Activated B cell treated with CpG ODN at 0.5 μM for 24 hours (primary cell): Measurements from ENCODE around the gene NCOA6. TPM values are rescaled to one million over a fixed set of nuclear protein-coding genes. Genes with fewer than 3 reads are reported as not detected.

Source experiments
- ATAC-seq: fragments of 200-7000 bp; cut with Tn5 transposase; one replicate; pipeline ENCODE4 v1.10.0; 2021; ENCODE audit warnings: low read depth, mild to moderate bottlenecking, moderate library complexity
- CTCF ChIA-PET: fragments of 350-600 bp; sonication (Branson Sonifier 250); formaldehyde crosslinking; loops from one replicate; lab custom pipeline; 2021; ENCODE audit warnings: antibody characterized with exemption; lab: Charles Lee
- POLR2A ChIA-PET: fragments of 350-600 bp; sonication (Branson Sonifier 250); formaldehyde crosslinking; loops from one replicate; lab custom pipeline; 2021; ENCODE audit warnings: antibody characterized with exemption; lab: Charles Lee
- DNase-seq: peaks from one replicate; pipeline ENCODE4 v3.0.0; 2022
- H3K27ac Mint-ChIP-seq: one replicate; pipeline ENCODE4 v1.8.0; 2020; ENCODE audit warnings: mixed read lengths
- H3K27me3 Mint-ChIP-seq: one replicate; pipeline ENCODE4 v1.8.0; 2021; ENCODE audit warnings: mixed read lengths
- H3K36me3 Mint-ChIP-seq: one replicate; pipeline ENCODE4 v1.8.0; 2021; ENCODE audit warnings: low read depth, mixed read lengths
- H3K4me1 Mint-ChIP-seq: one replicate; pipeline ENCODE4 v1.8.0; 2021; ENCODE audit warnings: mixed read lengths
- H3K4me3 Mint-ChIP-seq: one replicate; pipeline ENCODE4 v1.8.0; 2020; ENCODE audit warnings: mild to moderate bottlenecking, mixed read lengths
- H3K9me3 Mint-ChIP-seq: one replicate; pipeline ENCODE4 v1.8.0; 2020; ENCODE audit warnings: mixed read lengths
- CTCF ChIP-seq: fragments of 200-600 bp; IDR thresholded peaks from one replicate; pipeline ENCODE4 v1.8.0; 2022; ENCODE audit warnings: antibody characterized with exemption, mild to moderate bottlenecking
- intact Hi-C: fragments of 100-400 bp; cut with micrococcal nuclease; formaldehyde crosslinking; loops from one replicate; pipeline ENCODE4 v1.15.1; 2024
- total RNA-seq: library from RNA; stranded (reverse); gene quantifications from 2 replicates; pipeline ENCODE4 v1.2.3, GENCODE V29; 2022

NCOA6 gene
- total RNA-seq, 1 donor from 2014 or later: 24.0 TPM

GRCh38 chr20:34871966-34872621 lies 46.6 kb upstream of the NCOA6 start:
- Mint-ChIP-seq H3K9me3 (no peaks in the 10 kb centered on the region), H3K27ac (peak overlapping the region; percentile 77), H3K4me3 (peak overlapping the region; percentile 84), H3K27me3 (no peaks in the 10 kb centered on the region), H3K36me3 (no peaks in the 10 kb centered on the region), H3K4me1 (peaks cover 50% of the 10 kb centered on the region)
- intact Hi-C loops: loop anchor here (1.0 to 10.0 kb wide), 3 partner anchors 84 to 1083 kb away; partner anchors contain the start of genes SCAND1 and TRPC4AP
- TF ChIP-seq CTCF: no peak
- DNase-seq: no peak
- CTCF ChIA-PET: interaction anchor here (1.0 to 1.3 kb wide), 3 partner anchors 84 to 198 kb away, joined by 3 to 6 read pairs (median 4); partner anchors contain the start of genes GSS and MYH7B
- ATAC-seq: no peak
- POLR2A ChIA-PET: interaction anchor here (1.1 to 1.3 kb wide), 2 partner anchors 84 to 220 kb away, joined by 3 read pairs; partner anchors contain the start of genes MYH7B and TRPC4AP

- H3K4me1 Mint-ChIP-seq: peaks cover 46% of the 10 kb centered on the region
- no peak for TF ChIP-seq CTCF
- no peaks in the 10 kb centered on the region for H3K36me3 Mint-ChIP-seq
- intact Hi-C loops: loop anchor here (10.0 kb wide), 1 partner anchor 1083 kb away; the partner anchor contains the start of gene SCAND1
- no peak overlapping the region for H3K27ac Mint-ChIP-seq
- ChIA-PET POLR2A (interaction anchor here (0.7 to 1.3 kb wide), 2 partner anchors 28 to 85 kb away, joined by 3 read pairs; partner anchors contain the start of gene MYH7B), CTCF (no interaction called here)
- H3K4me3 Mint-ChIP-seq: peak overlapping the region; percentile 84
- DNase-seq (no peak), ATAC-seq (no peak)
- H3K27me3 Mint-ChIP-seq: no peaks in the 10 kb centered on the region
- no peaks in the 10 kb centered on the region for H3K9me3 Mint-ChIP-seq
Observed at GRCh38 chr20:34871320-34871926, 46.0 kb upstream of the NCOA6 start.

DNA sequence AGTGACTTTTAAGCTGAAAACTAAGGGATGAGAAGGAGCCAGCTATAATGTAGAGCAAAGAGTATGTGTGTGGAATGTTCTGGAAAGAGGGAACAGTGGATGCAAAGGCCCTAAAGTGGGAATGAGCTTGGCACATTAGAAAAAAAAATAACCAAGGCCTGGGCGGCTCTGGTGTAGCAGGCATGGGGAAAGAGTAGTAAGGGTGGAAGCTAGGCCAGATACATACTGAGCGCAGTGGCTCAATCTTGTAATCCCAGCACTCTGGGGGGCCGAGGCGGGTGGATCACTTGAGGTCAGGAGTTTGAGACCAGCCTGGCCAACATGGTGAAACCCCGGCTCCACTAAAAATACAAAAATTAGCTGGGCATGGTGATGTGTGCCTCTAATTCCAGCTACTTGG lies 38.8 kb upstream of the NCOA6 start:
- CTCF ChIA-PET: no interaction called here
- H3K27ac Mint-ChIP-seq: no peak overlapping the region
- ATAC-seq: no peak
- no peaks in the 10 kb centered on the region for H3K9me3 Mint-ChIP-seq
- no peaks in the 10 kb centered on the region for H3K27me3 Mint-ChIP-seq
- no peak for DNase-seq
- intact Hi-C loops: no loop called here
- H3K36me3 Mint-ChIP-seq: peaks cover 14% of the 10 kb centered on the region
- H3K4me1 Mint-ChIP-seq: no peaks in the 10 kb centered on the region
- H3K4me3 Mint-ChIP-seq: no peak overlapping the region
- POLR2A ChIA-PET: no interaction called here
- TF ChIP-seq CTCF: no peak

DNA sequence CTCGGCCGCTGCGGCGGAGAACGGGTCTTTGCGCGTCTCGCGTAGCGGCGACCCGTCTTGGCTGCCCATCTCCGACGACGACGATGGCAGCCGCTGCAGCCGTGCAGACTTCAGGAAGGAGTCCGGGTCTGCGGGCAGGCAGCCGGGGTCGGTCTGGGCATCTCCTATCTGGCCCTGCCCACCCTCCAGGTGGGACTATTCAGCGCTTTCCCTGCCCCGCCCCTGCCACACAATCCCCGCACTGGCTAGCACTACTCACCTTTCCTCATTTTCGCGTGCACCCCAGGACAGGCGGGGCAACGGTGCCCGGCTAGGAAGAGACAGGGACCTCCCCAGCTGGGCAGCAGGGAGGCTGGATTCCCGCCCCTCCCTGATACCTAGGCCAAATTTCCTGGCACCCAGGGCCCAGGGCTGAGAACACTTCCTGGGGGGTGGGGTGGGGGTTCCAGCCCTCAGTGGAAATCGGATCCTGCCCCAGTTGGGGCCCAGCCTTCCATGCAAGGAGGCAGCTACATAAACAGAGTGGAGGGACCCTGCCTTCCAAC lies 38.0 kb upstream of the NCOA6 start:
- H3K36me3 Mint-ChIP-seq: peaks cover 16% of the 10 kb centered on the region
- POLR2A ChIA-PET: no interaction called here
- H3K4me1 Mint-ChIP-seq: no peaks in the 10 kb centered on the region
- no peaks in the 10 kb centered on the region for H3K9me3 Mint-ChIP-seq
- no peak overlapping the region for H3K27ac Mint-ChIP-seq
- no peak for ATAC-seq
- TF ChIP-seq CTCF: no peak
- H3K27me3 Mint-ChIP-seq: no peaks in the 10 kb centered on the region
- CTCF ChIA-PET: no interaction called here
- intact Hi-C loops: no loop called here
- DNase-seq: no peak
- H3K4me3 Mint-ChIP-seq: no peak overlapping the region

DNA sequence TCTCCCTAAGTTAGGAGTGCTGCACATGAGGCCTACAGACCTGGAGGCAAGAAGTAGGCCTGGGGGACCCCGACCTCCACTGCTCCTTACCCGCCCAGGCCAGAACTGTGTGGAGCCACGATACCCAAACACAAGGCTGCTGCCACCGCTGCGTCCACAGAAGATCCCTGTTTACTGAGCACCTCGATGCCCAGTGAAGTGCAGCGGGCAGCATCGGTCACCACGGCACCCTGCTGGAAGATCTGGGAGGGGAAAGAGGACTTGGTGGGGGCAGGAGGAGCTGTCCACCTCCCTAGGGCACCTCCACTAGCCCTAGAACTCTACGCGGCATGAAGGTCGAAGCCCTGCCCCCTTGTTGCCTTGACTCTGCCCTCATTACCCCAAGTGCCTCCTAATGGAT lies 37.3 kb upstream of the NCOA6 start:
- ATAC-seq (no peak), DNase-seq (no peak)
- ChIA-PET CTCF (no interaction called here), POLR2A (interaction anchor here (0.9 kb wide), 1 partner anchor 13 kb away, joined by 6 read pairs; the partner anchor contains the start of gene ACSS2)
- H3K36me3 Mint-ChIP-seq: peaks cover 19% of the 10 kb centered on the region
- intact Hi-C loops: no loop called here
- H3K27ac Mint-ChIP-seq: no peak overlapping the region
- no peak for TF ChIP-seq CTCF
- no peaks in the 10 kb centered on the region for H3K27me3 Mint-ChIP-seq
- H3K4me3 Mint-ChIP-seq: no peak overlapping the region
- H3K4me1 Mint-ChIP-seq: no peaks in the 10 kb centered on the region
- H3K9me3 Mint-ChIP-seq: no peaks in the 10 kb centered on the region
